Effector memory CD4-positive, alpha-beta T cell (primary cell): ENCODE data around the gene WDR90.

Experiments used
- DNase-seq, 3 donors: peaks; one replicate each; pipeline ENCODE4 v3.0.0-alpha.2; 2020
- H3K27ac ChIP-seq: 2 replicates; pipeline ENCODE4 v1.7.0; 2013; ENCODE audit warnings: mild to moderate bottlenecking, low read length, moderate library complexity; ENCODE audit not compliant: insufficient read depth, poor library complexity, severe bottlenecking
- H3K27me3 ChIP-seq: replicated peaks from 2 replicates; pipeline ENCODE4 v1.7.0; 2013; ENCODE audit warnings: mild to moderate bottlenecking, low read length; ENCODE audit not compliant: insufficient read depth, control insufficient read depth, poor library complexity, severe bottlenecking
- H3K36me3 ChIP-seq: 2 replicates; pipeline ENCODE4 v1.7.0; 2013; ENCODE audit warnings: mild to moderate bottlenecking, low read length, moderate library complexity; ENCODE audit not compliant: control insufficient read depth, insufficient read depth
- H3K4me1 ChIP-seq: 2 replicates; pipeline ENCODE4 v1.7.0; 2013; ENCODE audit warnings: low read length, mild to moderate bottlenecking; ENCODE audit not compliant: control insufficient read depth, insufficient read depth, poor library complexity, severe bottlenecking
- H3K4me3 ChIP-seq: 2 replicates; pipeline ENCODE4 v1.7.0; 2013; ENCODE audit warnings: low read length, low read depth, mild to moderate bottlenecking; ENCODE audit not compliant: insufficient read depth, poor library complexity, severe bottlenecking
- H3K9me3 ChIP-seq: 2 replicates; pipeline ENCODE4 v1.7.0; 2013; ENCODE audit warnings: mild to moderate bottlenecking, low read length, moderate library complexity; ENCODE audit not compliant: control insufficient read depth

WDR90 gene

DNA sequence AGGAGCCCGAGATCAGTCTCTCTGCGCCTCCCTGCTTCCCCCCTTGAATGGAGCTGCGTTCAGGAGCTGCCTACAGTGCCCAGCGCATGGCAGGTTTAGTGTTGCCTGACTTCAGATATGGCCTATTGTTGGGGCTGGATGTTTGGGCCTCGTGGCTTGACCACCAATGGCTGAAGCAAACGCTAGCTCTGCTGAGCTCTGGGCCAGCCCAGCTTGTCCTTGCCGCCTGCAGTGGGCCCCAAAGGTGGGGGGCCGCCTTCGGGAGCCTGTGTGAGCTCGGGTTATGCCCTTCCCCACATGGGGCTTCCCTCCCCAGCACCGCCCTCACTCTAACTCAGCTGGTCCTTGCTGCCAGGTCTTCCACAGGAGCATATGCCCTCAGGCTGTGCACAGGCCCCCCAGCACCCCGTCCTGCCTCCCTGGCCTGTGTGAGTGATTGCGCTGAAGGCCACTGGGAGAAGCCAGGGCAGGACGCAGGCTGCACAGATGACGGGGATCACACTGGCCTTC, 11.1 kb upstream of the WDR90 start:
- H3K4me3 ChIP-seq: no peak overlapping the region
- no peak overlapping the region for H3K27ac ChIP-seq
- no peak for DNase-seq
- H3K36me3 ChIP-seq: no peaks in the 10 kb centered on the region
- peaks cover 24% of the 10 kb centered on the region for H3K4me1 ChIP-seq
- no peaks in the 10 kb centered on the region for H3K9me3 ChIP-seq
- no peaks in the 10 kb centered on the region for H3K27me3 ChIP-seq

DNA sequence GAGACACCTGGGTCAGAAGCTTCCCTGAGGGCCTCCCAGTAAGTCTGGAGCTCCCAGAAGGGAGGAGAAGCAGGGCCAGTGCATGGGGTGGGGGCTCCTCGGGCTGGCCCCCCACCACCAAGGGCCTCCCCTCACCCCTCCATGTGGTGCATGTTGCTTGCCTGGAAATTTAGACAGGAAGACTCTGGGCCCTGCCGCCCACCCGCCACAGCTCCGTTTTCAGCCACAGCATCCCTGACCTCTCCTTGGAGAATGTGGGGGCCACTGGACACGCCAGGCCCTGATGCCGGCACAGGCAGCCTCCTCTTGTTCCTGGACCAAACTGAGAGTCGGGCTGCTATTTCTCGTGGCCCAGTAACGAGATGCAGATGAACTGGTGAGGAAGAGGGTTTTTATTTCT, 10.3 kb upstream of the WDR90 start:
- H3K4me3 ChIP-seq: no peak overlapping the region
- no peaks in the 10 kb centered on the region for H3K27me3 ChIP-seq
- no peaks in the 10 kb centered on the region for H3K9me3 ChIP-seq
- DNase-seq: no peak
- peaks cover 24% of the 10 kb centered on the region for H3K4me1 ChIP-seq
- no peak overlapping the region for H3K27ac ChIP-seq
- no peaks in the 10 kb centered on the region for H3K36me3 ChIP-seq

- Histone ChIP-seq H3K27ac (no peak overlapping the region), H3K4me1 (peaks cover 17% of the 10 kb centered on the region)
Measured at GRCh38 chr16:640614-641013, 8.6 kb upstream of the WDR90 start.

DNA sequence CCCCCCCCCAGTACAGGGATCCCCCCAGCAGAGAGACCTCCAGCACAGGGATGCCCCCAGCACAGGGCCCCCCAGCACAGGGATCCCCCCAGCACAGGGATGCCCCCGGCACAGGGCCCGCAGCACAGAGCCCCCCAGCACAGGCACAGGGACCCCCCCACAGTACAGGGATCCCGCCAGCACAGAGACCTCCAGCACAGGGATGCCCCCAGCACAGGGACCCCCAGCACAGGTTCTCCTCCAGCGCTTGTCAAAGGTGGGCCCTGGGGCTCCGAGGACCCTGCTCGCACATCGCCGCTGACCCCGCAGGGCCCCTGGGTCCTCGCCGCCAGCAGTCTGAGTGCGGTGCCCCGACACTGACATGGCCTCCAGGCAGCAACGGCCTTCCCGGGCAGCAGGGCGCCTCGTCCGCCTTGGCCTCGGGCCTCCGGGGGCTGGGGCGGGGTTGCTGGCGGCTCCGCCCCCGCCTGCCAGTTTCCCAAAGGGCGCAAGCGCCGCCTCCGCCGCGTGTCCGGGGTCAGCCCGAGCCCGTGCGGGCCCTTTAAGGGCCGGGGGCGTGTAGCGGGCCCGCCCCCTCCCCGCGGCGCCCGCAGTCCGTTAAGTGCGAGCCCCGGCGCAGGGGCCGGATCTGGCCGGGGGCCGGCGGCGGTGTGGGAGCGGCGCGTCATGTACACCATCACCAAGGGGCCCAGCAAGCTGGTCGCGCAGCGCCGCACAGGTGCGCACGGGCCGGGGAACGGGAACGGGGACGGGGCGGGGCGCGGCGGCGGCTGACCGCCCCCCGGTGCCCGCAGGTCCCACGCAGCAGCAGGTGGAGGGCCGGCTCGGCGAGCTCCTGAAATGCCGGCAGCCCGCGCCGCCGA, 7.6 kb upstream of the WDR90 start, which contains the start of gene MCRIP2:
MCRIP2 (plus strand) TSS at position 503 of the 863 bp plus-strand sequence; CDS start at position 667, 164 bp downstream.
- peak; percentile 32 to 53 (median 38) for DNase-seq
- no peaks in the 10 kb centered on the region for H3K27me3 ChIP-seq
- H3K4me3 ChIP-seq: peak within 1 kb of the TSS; percentile 78
- peaks cover 12% of the 10 kb centered on the region for H3K4me1 ChIP-seq
- H3K27ac ChIP-seq: peak within 1 kb of the TSS; percentile 42
- H3K9me3 ChIP-seq: no peaks in the 10 kb centered on the region
- H3K36me3 ChIP-seq: no peaks in the 10 kb centered on the region

More at GRCh38 chr16:640614-641013, 8.6 kb upstream of the WDR90 start:
- Histone ChIP-seq H3K36me3 (no peaks in the 10 kb centered on the region), H3K27me3 (no peaks in the 10 kb centered on the region), H3K9me3 (no peaks in the 10 kb centered on the region), H3K4me3 (no peak overlapping the region)
- no peak for DNase-seq

DNA sequence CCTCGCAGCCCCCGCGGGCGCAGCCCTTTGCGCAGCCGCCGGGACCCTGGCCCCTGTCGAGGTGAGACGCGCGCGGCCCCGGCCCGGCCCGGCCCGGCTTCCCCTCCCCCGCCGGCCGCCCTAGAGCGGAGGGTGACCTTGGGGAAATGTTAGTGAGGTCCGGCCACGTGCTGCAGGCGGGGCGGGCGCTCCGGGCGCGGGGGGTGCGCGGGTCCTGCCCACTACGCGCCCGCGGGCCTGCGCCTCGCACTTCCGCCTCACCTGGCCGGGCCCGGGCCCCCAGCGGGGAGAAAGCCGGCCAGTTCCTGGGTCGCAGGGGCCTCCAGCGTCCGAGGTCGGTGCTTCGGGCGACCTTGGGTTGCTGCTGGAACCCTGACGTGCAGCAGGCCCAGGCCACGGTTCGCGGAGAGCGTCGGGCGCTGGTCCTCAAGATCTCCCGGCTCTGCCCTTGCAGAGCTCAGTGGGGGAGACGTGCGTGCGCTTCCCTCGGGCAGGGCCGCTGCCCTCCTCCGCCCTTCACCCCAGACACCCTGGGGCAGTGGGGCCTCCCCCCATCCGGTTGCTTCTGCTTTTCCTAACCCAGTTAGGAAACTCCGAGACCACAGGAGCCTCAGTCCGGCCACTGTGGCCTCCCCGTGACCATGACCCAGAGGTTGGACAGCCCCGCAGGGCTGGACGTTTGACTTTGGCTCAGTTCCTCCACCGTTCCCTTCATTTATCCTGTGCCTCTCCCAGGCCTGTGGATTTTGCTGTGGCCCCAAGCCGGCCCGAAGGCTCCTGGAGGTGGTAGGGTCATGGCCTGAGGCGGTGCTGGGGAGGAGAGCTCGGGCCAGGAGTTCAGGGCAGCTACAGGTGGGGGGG, 6.7 kb upstream of the WDR90 start:
- no peaks in the 10 kb centered on the region for H3K36me3 ChIP-seq
- H3K4me1 ChIP-seq: peaks cover 12% of the 10 kb centered on the region
- peak overlapping the region; percentile 78 for H3K4me3 ChIP-seq
- H3K9me3 ChIP-seq: no peaks in the 10 kb centered on the region
- DNase-seq: no peak
- H3K27ac ChIP-seq: peak overlapping the region; percentile 18
- H3K27me3 ChIP-seq: no peaks in the 10 kb centered on the region

DNA sequence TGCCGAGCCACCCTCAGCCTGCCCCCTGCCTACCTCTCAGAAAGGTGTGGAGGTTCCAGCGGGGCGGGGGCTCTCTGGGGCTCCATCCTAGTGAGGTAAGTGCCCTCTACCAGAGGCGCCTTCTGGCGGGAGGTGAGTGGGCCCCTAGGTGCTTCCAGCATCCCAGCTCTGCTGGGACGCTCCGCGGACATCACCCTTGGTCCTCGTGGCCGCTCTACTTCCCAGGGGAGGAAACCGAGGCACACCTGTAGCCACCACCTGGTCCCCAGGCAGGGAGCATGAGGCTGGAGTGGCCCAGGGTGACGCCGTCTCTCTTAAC, 6.2 kb upstream of the WDR90 start:
- no peak overlapping the region for H3K27ac ChIP-seq
- no peaks in the 10 kb centered on the region for H3K9me3 ChIP-seq
- DNase-seq: no peak
- H3K4me3 ChIP-seq: no peak overlapping the region
- H3K27me3 ChIP-seq: no peaks in the 10 kb centered on the region
- H3K4me1 ChIP-seq: peaks cover 17% of the 10 kb centered on the region
- H3K36me3 ChIP-seq: no peaks in the 10 kb centered on the region

DNA sequence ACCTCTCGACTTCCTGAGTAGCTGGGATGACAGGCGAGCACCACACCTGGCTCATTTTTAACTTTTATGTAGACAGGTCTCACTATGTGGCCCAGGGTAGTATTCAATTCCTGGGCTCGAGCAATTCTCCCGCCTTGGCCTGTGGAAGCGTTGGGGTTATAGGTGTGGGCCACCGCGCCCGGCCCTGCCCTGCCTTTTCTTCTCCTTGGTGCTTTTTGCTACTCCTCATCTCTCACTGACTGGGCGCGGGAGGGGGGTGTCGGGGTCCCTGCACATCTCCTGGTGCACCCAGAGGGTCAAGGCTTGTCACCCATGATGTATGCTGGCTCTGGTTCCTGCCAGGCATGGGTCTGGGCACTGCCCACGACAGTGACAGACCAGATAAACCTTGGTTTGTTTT, 4.6 kb upstream of the WDR90 start:
- H3K27me3 ChIP-seq: no peaks in the 10 kb centered on the region
- H3K4me3 ChIP-seq: no peak overlapping the region
- no peak for DNase-seq
- H3K4me1 ChIP-seq: peaks cover 27% of the 10 kb centered on the region
- H3K27ac ChIP-seq: no peak overlapping the region
- H3K36me3 ChIP-seq: no peaks in the 10 kb centered on the region
- no peaks in the 10 kb centered on the region for H3K9me3 ChIP-seq

DNA sequence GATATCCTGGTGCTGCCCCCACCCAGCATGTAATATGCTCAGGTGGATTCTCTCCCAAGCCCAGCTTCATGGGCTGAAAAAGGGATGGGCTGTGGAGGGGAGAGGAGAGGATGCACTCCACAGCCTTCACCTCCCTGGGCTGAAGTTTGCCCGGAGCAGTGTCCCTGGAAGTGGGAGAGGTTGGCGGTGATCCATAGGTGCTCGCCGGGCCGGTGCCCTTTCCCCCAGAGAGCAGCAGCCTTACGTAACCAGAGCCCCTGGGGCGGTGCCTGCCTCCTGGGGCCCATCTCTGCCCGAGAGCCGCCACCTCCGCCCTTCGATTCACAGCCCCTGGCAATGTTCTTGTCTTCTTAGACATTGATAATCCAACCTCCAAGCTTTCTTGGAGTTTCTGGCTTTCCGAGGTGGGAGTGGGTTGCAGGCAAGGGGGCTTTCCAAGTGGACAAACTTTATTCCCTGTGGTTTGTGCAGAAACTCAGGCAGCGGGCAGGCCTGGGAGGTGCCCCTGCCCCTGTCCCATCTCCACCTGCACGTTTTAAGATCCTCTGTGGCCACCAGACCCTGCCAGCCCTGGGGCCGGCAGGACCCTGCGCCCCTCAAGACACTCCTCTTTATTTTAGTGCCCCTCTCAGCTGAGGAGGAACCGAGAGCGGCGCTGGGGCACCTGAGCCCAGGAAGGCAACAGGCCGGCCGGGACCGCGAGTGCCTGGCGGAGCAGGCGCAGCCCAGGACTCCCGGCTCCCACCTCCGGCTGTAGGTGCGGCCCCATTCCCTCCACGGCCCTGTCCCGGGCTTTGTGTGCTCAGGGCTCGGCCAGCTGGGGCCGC, 3.1 kb upstream of the WDR90 start:
- H3K4me3 ChIP-seq: no peak overlapping the region
- no peak overlapping the region for H3K27ac ChIP-seq
- H3K36me3 ChIP-seq: no peaks in the 10 kb centered on the region
- no peaks in the 10 kb centered on the region for H3K9me3 ChIP-seq
- DNase-seq: no peak
- H3K4me1 ChIP-seq: peaks cover 30% of the 10 kb centered on the region
- no peaks in the 10 kb centered on the region for H3K27me3 ChIP-seq

DNA sequence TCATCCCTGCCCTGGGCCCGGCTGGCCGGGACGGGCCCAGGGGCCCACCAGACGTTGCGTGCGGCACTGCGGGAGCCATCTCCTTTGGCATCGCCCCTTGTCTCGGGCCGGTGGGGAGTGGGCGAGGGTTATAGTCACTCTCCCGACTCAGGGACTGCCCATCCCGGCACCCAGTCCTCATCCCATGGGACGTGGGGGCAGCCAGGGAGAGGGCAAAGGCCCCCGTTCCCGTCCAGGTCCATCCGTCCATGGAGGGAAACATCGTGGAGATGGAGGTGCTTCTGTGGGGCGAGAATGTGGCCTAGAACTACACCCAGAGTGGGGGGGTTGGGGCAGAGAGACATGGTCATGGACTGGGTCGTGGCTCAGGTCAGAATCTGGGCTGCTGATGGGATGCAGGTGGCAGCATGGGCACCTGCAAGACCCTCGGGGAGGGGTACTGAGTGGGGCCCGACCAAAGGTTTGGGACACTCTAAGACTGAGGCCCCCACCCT, 2.4 kb upstream of the WDR90 start:
- no peak overlapping the region for H3K4me3 ChIP-seq
- peaks cover 24% of the 10 kb centered on the region for H3K4me1 ChIP-seq

More for the DNA sequence above, 2.4 kb upstream of the WDR90 start:
- Histone ChIP-seq H3K36me3 (no peaks in the 10 kb centered on the region), H3K9me3 (no peaks in the 10 kb centered on the region), H3K27ac (no peak overlapping the region), H3K27me3 (no peaks in the 10 kb centered on the region)
- no peak for DNase-seq
